GM12878 (cell line): Measurements from ENCODE around the gene HOOK2. TPM values are rescaled to one million over a fixed set of nuclear protein-coding genes. Genes with fewer than 3 reads are reported as not detected.

Experiments
- CHD2 ChIP-seq: IDR thresholded peaks from 2 replicates; pipeline ENCODE4 v1.6.1; 2011; ENCODE audit warnings: low read depth, low read length, improper control_type of control experiment, borderline replicate concordance
- FOXM1 ChIP-seq: IDR thresholded peaks from 2 replicates; pipeline ENCODE4 v1.6.1; 2012; ENCODE audit warnings: low read depth, mild to moderate bottlenecking, inconsistent platforms, low read length, moderate library complexity
- IKZF1 ChIP-seq: fragments of 450-650 bp; conservative IDR thresholded peaks from 2 replicates; pipeline ENCODE4 v1.6.1; 2017; ENCODE audit warnings: antibody characterized with exemption, mild to moderate bottlenecking
- LARP7 ChIP-seq: fragments of 450-650 bp; IDR thresholded peaks from 2 replicates; pipeline ENCODE4 v1.6.1; 2017; ENCODE audit warnings: mild to moderate bottlenecking
- NRF1 ChIP-seq: conservative IDR thresholded peaks from 2 replicates; pipeline ENCODE4 v1.6.1; 2011; ENCODE audit warnings: mild to moderate bottlenecking, low read depth, low read length, improper control_type of control experiment
- SPI1 ChIP-seq: IDR thresholded peaks from 2 replicates; pipeline ENCODE4 v1.6.1; 2011; ENCODE audit warnings: low read depth, mild to moderate bottlenecking, low read length, moderate library complexity, borderline replicate concordance; ENCODE audit not compliant: insufficient read depth
- TARDBP ChIP-seq: IDR thresholded peaks from 2 replicates; pipeline ENCODE4 v1.6.1; 2016; ENCODE audit warnings: borderline replicate concordance
- YBX1 ChIP-seq: fragments of 450-650 bp; IDR thresholded peaks from 2 replicates; pipeline ENCODE4 v1.6.1; 2016; ENCODE audit warnings: antibody characterized with exemption
- ZZZ3 ChIP-seq: IDR thresholded peaks from 2 replicates; pipeline ENCODE4 v1.6.1; 2011; ENCODE audit warnings: low read depth; ENCODE audit not compliant: control insufficient read depth, insufficient read length
- polyA plus RNA-seq, 11 experiments: library from polyadenylated mRNA; depleted of rRNA in 4 of 11; unstranded in 6 of 11; stranded (reverse) in 5 of 11; fragments of >200 nt; fragmentation: Nextera tagmentation in 4 of 11; fragmentation: Illumina TruSeq in 1 of 11; extraction: Ambion mirVana in 4 of 11; extraction: Trizol in 1 of 11; gene quantifications; 1 replicate in 1 of 11; 2 replicates in 10 of 11; pipeline versions ENCODE4 v1.2.1 to v1.2.3, GENCODE V29; 2011 to 2016; ENCODE audit warnings: inconsistent platforms in 2 of 11, missing spikeins in 2 of 11, low read depth in 1 of 11
- total RNA-seq, 4 experiments: library from RNA; depleted of rRNA in 3 of 4; stranded (reverse); fragments of >200 nt in 3 of 4; fragmentation: Illumina TruSeq in 1 of 4; extraction: Trizol in 1 of 4; gene quantifications; 2 replicates each; pipeline versions ENCODE4 v1.2.1 to v1.2.3, GENCODE V29; 2013 to 2021
- TF ChIP-seq, protein P1 (sequence below): fragments of 450-650 bp; IDR thresholded peaks from 2 replicates; pipeline ENCODE4 v1.6.1; 2017; ENCODE audit warnings: low read depth, mild to moderate bottlenecking, moderate library complexity

Gene HOOK2
- total and polyA plus RNA-seq, 10 of the 15 experiments (the other 5 are each of a cell fraction or from before 2014, with no cell fraction given), result 1.5 to 9.6 (median 6.2) TPM

DNA sequence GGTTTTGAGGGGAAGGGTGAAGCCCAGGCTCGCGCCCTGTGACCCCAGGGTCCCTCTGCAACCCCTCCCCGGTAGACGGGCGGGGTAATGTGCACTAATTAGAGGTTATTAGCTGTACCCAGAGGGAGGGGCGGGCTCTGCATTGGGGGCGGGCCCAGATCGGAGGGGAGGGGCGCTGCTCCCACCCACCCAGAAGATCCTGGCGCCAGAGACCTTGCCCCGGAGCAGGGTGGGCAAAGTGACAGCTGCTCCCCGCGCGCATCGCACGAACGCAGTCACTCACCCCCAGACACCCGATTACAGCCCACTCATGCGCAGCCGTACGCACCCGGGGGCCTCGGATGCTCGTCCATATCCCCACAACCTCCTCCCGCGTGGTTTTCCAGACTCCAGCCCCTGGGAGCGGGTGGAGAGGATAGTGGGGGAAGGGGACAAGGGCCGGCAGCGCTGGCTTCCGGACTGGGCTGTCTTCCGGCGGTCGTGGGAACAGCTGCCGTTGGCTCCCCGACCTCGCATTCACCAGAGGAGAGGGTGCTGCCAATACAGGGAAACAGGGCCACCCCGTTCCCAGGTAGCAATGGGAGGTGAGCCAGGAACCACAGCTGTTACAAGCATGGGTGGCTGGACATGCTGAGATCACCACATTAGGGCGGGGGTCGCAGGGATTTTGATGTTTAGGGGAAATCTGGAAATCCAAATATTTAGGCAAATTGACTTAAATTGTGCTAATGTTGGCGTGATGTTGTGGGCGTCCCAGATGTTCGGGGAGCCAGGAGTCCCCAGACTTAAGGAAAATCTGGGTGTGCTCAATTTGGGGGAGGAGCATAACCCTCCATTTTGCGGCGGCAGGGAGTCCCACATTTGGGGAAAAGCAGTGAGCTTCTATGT is 2.9 kb upstream of the HOOK2 start (continued):
- TF ChIP-seq CHD2 (peak; percentile 74; the same call in 1 of the 2 replicates), SPI1 (no peak), FOXM1 (no peak), IKZF1 (peak; percentile 95), ZZZ3 (no peak), LARP7 (0 out of 2 replicates have a peak, but pooled peaks have one; percentile 46), TARDBP (no peak), NRF1 (no peak), YBX1 (no peak)
- TF ChIP-seq, protein P1, sequence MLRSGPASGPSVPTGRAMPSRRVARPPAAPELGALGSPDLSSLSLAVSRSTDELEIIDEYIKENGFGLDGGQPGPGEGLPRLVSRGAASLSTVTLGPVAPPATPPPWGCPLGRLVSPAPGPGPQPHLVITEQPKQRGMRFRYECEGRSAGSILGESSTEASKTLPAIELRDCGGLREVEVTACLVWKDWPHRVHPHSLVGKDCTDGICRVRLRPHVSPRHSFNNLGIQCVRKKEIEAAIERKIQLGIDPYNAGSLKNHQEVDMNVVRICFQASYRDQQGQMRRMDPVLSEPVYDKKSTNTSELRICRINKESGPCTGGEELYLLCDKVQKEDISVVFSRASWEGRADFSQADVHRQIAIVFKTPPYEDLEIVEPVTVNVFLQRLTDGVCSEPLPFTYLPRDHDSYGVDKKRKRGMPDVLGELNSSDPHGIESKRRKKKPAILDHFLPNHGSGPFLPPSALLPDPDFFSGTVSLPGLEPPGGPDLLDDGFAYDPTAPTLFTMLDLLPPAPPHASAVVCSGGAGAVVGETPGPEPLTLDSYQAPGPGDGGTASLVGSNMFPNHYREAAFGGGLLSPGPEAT, result peak; percentile 37; the same call in 1 of the 2 replicates
